Loucy (cell line): Measurements from ENCODE around the gene MRPL22.

ENCODE experiments used
- EZH2phosphoT487 ChIP-seq: fragments of 200-600 bp; IDR thresholded peaks from 2 replicates; pipeline ENCODE4 v1.6.1; 2018; ENCODE audit warnings: antibody characterized with exemption, mild to moderate bottlenecking, moderate library complexity, borderline replicate concordance
- TF ChIP-seq, protein P1 (sequence below): fragments of 200-600 bp; sonication (generic); conservative IDR thresholded peaks from 2 replicates; pipeline ENCODE4 v1.5.1; 2014; ENCODE audit warnings: mild to moderate bottlenecking, antibody characterized with exemption, low read length

DNA sequence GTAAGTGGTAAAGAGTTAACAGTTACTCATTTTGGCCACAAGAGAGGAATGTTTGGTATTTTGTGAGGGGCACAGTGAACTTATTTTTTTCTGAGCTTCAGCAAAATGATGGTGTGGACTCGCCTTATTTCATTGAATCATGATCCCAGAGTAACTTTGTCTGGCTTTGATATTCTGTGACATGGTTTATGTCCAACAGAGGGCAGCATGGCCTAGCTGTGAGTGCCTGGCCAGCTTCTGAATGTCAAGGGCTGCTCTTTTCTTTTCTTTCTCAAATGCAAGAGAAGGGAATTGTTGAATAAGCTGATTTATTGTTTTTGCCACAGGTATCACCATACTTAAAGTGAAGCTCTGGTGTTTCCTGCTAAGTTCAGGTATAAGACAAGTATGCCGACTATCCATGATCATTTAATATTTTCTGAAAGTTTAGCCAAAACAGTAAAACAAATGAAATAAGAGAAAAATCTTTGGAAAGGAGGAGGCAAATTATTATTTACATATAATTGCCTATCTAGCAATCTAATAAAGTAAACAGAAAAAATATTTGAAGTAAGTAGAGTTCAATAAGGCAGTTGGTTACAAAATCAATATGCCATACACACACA is 31.7 kb downstream of the MRPL22 start:
- TF ChIP-seq, protein P1, sequence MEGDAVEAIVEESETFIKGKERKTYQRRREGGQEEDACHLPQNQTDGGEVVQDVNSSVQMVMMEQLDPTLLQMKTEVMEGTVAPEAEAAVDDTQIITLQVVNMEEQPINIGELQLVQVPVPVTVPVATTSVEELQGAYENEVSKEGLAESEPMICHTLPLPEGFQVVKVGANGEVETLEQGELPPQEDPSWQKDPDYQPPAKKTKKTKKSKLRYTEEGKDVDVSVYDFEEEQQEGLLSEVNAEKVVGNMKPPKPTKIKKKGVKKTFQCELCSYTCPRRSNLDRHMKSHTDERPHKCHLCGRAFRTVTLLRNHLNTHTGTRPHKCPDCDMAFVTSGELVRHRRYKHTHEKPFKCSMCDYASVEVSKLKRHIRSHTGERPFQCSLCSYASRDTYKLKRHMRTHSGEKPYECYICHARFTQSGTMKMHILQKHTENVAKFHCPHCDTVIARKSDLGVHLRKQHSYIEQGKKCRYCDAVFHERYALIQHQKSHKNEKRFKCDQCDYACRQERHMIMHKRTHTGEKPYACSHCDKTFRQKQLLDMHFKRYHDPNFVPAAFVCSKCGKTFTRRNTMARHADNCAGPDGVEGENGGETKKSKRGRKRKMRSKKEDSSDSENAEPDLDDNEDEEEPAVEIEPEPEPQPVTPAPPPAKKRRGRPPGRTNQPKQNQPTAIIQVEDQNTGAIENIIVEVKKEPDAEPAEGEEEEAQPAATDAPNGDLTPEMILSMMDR, result peak; percentile 64
- TF ChIP-seq EZH2phosphoT487, result no peak
